DOHH2 (cell line): Measurements from ENCODE around the gene CLDN1.

Experiments used
- H3F3A ChIP-seq: fragments of 200-600 bp; sonication (generic), shearing (Covaris generic); 2 replicates; pipeline ENCODE4 v1.6.0; 2016; ENCODE audit warnings: antibody characterized with exemption, mild to moderate bottlenecking; ENCODE audit not compliant: control insufficient read depth, insufficient read depth
- H3K27ac ChIP-seq: fragments of 200-600 bp; sonication (generic); 2 replicates; pipeline ENCODE4 v1.5.1; 2014; ENCODE audit warnings: low read depth, mild to moderate bottlenecking, low read length, moderate library complexity
- H3K27me3 ChIP-seq: fragments of 200-600 bp; sonication (generic); 2 replicates; pipeline ENCODE4 v1.6.1; 2014; ENCODE audit warnings: mild to moderate bottlenecking, low read length, mixed read lengths; ENCODE audit not compliant: control insufficient read depth
- H3K36me3 ChIP-seq: fragments of 200-600 bp; sonication (generic); 2 replicates; pipeline ENCODE4 v1.6.1; 2014; ENCODE audit warnings: mild to moderate bottlenecking, low read length, moderate library complexity, mixed read lengths; ENCODE audit not compliant: control insufficient read depth
- H3K4me1 ChIP-seq: fragments of 200-600 bp; sonication (generic); 2 replicates; pipeline ENCODE4 v1.6.1; 2014; ENCODE audit warnings: mild to moderate bottlenecking, low read length, mixed read lengths; ENCODE audit not compliant: control insufficient read depth
- H3K4me2 ChIP-seq: fragments of 200-600 bp; sonication (generic); 2 replicates; pipeline ENCODE4 v1.6.0; 2014; ENCODE audit warnings: mild to moderate bottlenecking, low read length, moderate library complexity
- H3K4me3 ChIP-seq: fragments of 200-600 bp; sonication (generic); 2 replicates; pipeline ENCODE4 v1.5.1; 2014; ENCODE audit warnings: mild to moderate bottlenecking, low read length, mixed read lengths
- H3K79me2 ChIP-seq: fragments of 200-600 bp; sonication (generic); 2 replicates; pipeline ENCODE4 v1.6.1; 2014; ENCODE audit warnings: mild to moderate bottlenecking, low read length, mixed read lengths; ENCODE audit not compliant: control insufficient read depth
- H3K9me2 ChIP-seq: fragments of 200-600 bp; sonication (generic); replicated peaks from 2 replicates; pipeline ENCODE4 v1.6.1; 2014; ENCODE audit warnings: mild to moderate bottlenecking, low read length, mixed read lengths; ENCODE audit not compliant: control insufficient read depth
- H3K9me3 ChIP-seq: fragments of 200-600 bp; sonication (generic); 2 replicates; pipeline ENCODE4 v1.6.1; 2014; ENCODE audit warnings: antibody characterized with exemption, low read length, mixed read lengths; ENCODE audit not compliant: control insufficient read depth, insufficient read depth
- H4K20me1 ChIP-seq: fragments of 200-600 bp; sonication (generic); 2 replicates; pipeline ENCODE4 v1.6.0; 2014; ENCODE audit warnings: low read depth, mild to moderate bottlenecking, antibody characterized with exemption, low read length, moderate library complexity; ENCODE audit not compliant: control insufficient read depth, insufficient read depth
- CTCF ChIP-seq: fragments of 200-600 bp; sonication (generic); IDR thresholded peaks from one replicate; pipeline ENCODE4 v1.5.1; 2014; ENCODE audit warnings: antibody characterized with exemption, mild to moderate bottlenecking, low read depth, low read length; ENCODE audit not compliant: poor library complexity, severe bottlenecking
- EZH2phosphoT487 ChIP-seq: fragments of 200-600 bp; sonication (generic); IDR thresholded peaks from 2 replicates; pipeline ENCODE4 v1.6.1; 2017; ENCODE audit warnings: borderline replicate concordance, mild to moderate bottlenecking, antibody characterized with exemption, low read length, moderate library complexity, mixed read lengths

Gene CLDN1

GRCh38 chr3:190336516-190337189 is 14.4 kb upstream of the CLDN1 start:
- H3F3A ChIP-seq: no peaks in the 10 kb centered on the region
- no peaks in the 10 kb centered on the region for H3K36me3 ChIP-seq
- H3K4me2 ChIP-seq: no peak overlapping the region
- no peaks in the 10 kb centered on the region for H3K9me2 ChIP-seq
- H3K27ac ChIP-seq: no peak overlapping the region
- no peak overlapping the region for H3K4me3 ChIP-seq
- TF ChIP-seq EZH2phosphoT487 (no peak), CTCF (no peak)
- H4K20me1 ChIP-seq: no peaks in the 10 kb centered on the region
- no peaks in the 10 kb centered on the region for H3K27me3 ChIP-seq
- no peaks in the 10 kb centered on the region for H3K79me2 ChIP-seq
- H3K9me3 ChIP-seq: no peaks in the 10 kb centered on the region
- no peaks in the 10 kb centered on the region for H3K4me1 ChIP-seq

DNA sequence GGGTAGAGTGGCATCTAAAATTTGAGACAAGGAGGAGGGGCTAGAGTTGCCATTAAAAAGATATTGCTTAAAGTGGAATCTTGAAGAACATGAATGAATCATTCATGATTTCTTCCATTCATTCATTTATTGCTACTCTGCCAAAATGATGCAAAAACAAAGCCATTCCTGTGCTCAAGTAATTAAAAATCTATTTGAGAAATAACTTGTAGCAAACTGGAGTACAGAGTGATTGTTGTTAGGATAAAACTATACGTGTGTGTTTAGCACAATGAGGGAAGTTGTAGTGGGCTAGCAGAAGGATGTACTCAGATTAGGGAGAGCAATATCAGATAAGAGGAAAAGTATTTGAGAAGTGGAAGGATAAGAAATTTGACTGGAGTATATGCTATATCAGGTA is 11.7 kb upstream of the CLDN1 start:
- Histone ChIP-seq H3K79me2 (no peaks in the 10 kb centered on the region), H4K20me1 (no peaks in the 10 kb centered on the region), H3K27me3 (no peaks in the 10 kb centered on the region), H3K4me3 (no peak overlapping the region), H3K9me3 (no peaks in the 10 kb centered on the region), H3K4me1 (no peaks in the 10 kb centered on the region), H3K27ac (no peak overlapping the region), H3K36me3 (no peaks in the 10 kb centered on the region), H3F3A (no peaks in the 10 kb centered on the region), H3K9me2 (no peaks in the 10 kb centered on the region), H3K4me2 (no peak overlapping the region)
- TF ChIP-seq EZH2phosphoT487: no peak
- no peak for TF ChIP-seq CTCF

DNA sequence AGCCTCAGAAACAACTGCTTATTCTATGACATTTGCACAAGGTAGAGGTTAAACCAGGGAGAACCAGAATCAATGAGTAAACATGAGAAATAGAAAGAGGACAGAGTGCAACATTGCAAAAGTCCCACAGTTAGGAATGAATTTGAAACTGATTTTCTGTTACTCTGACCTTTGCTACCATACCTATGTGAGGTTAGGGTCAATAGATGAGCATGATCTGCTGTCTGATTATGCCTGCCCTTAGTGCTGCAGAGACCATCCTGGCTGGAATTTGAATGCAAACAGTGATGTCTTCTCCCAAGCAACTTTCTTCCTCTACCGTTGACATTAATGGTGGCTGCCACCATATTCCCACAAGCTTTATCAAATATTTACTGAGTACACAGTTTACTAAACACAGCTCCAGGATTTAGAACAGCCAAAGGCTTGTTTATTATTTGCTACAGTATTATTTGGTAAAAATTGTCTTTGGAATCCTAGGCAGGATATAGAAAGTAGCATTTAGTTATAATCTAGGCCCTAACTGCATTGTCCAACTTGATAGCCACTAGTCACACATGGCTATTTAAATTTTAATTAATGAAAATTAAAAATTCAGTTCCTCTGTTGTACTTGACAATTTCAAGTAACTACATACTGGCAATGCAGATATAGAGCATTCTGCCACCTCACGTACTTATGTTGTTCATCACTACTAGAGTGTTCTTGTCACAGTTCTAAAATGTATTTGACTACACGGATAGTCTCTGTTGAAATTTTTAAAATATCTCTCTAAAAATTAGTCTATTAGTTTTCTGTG is 8.9 kb upstream of the CLDN1 start:
- Histone ChIP-seq H3K27me3 (no peaks in the 10 kb centered on the region), H3K36me3 (no peaks in the 10 kb centered on the region), H3K9me3 (no peaks in the 10 kb centered on the region), H3K4me2 (no peak overlapping the region), H3K9me2 (no peaks in the 10 kb centered on the region), H3F3A (no peaks in the 10 kb centered on the region), H3K4me1 (no peaks in the 10 kb centered on the region), H4K20me1 (no peaks in the 10 kb centered on the region), H3K4me3 (no peak overlapping the region), H3K79me2 (no peaks in the 10 kb centered on the region), H3K27ac (no peak overlapping the region)
- no peak for TF ChIP-seq CTCF
- TF ChIP-seq EZH2phosphoT487: no peak
